ENCODE results near the gene TTC17. TPM values are rescaled to one million over a fixed set of nuclear protein-coding genes. Genes with fewer than 3 reads are reported as not detected.
"Not testable (repeated sequence)": the region's sequence is repeated elsewhere in the genome, so short reads cannot be mapped to it uniquely, and the experiment has no call there.

Gene TTC17
- total RNA-seq, 2 donors from 2014 or later = 49.6 to 60.9 TPM

GRCh38 chr11:43381802-43382201, 23.1 kb downstream of the TTC17 start:
- intact Hi-C loops (cut with DNase I) = no loop called here
- no peak for DNase-seq (ENCODE audit: low spot score)

- intact Hi-C loops (cut with DNase I) = no loop called here
- DNase-seq (ENCODE audit: low spot score) = no peak
Observed at GRCh38 chr11:43382614-43383013, 23.9 kb downstream of the TTC17 start.

- intact Hi-C loops (cut with DNase I) = no loop called here
- DNase-seq (ENCODE audit: low spot score) = no peak
Observed at GRCh38 chr11:43384393-43384792, 25.7 kb downstream of the TTC17 start.

- DNase-seq (ENCODE audit: low spot score) = no peak
- intact Hi-C loops (cut with DNase I) = no loop called here
Observed at GRCh38 chr11:43392713-43393112, 34.0 kb downstream of the TTC17 start.

GRCh38 chr11:43393765-43394355, 35.1 kb downstream of the TTC17 start:
- intact Hi-C loops (cut with DNase I) = no loop called here

GRCh38 chr11:43396617-43397016, 37.9 kb downstream of the TTC17 start:
- intact Hi-C loops (cut with DNase I) = no loop called here
- DNase-seq (ENCODE audit: low spot score) = no peak

More at GRCh38 chr11:43393765-43394355, 35.1 kb downstream of the TTC17 start:
- no peak for DNase-seq (ENCODE audit: low spot score)

- intact Hi-C loops (cut with DNase I) = no loop called here
- DNase-seq (ENCODE audit: low spot score) = no peak
Observed at GRCh38 chr11:43397251-43397650, 38.5 kb downstream of the TTC17 start.

GRCh38 chr11:43399983-43400630, 41.4 kb downstream of the TTC17 start:
- intact Hi-C loops (cut with DNase I) = no loop called here
- DNase-seq (ENCODE audit: low spot score) = no peak

- intact Hi-C loops (cut with DNase I) = no loop called here
- no peak for DNase-seq (ENCODE audit: low spot score)
Observed at GRCh38 chr11:43401252-43401651, 42.5 kb downstream of the TTC17 start.

GRCh38 chr11:43401811-43402210, 43.1 kb downstream of the TTC17 start:
- intact Hi-C loops (cut with DNase I); DNase-seq (ENCODE audit: low spot score): not testable (repeated sequence)

GRCh38 chr11:43403357-43404231, 44.9 kb downstream of the TTC17 start:
- no peak for DNase-seq (ENCODE audit: low spot score)
- intact Hi-C loops (cut with DNase I) = no loop called here

GRCh38 chr11:43404406-43404805, 45.7 kb downstream of the TTC17 start:
- DNase-seq (ENCODE audit: low spot score) = no peak
- intact Hi-C loops (cut with DNase I) = no loop called here

- no peak for DNase-seq (ENCODE audit: low spot score)
- intact Hi-C loops (cut with DNase I) = no loop called here
Observed at GRCh38 chr11:43404836-43405479, 46.2 kb downstream of the TTC17 start.

GRCh38 chr11:43408277-43408676, 49.6 kb downstream of the TTC17 start:
- intact Hi-C loops (cut with DNase I) = no loop called here
- no peak for DNase-seq (ENCODE audit: low spot score)

- intact Hi-C loops (cut with DNase I) = no loop called here
Observed at GRCh38 chr11:43410394-43410793, 51.7 kb downstream of the TTC17 start.

GRCh38 chr11:43418197-43418596, 59.5 kb downstream of the TTC17 start:
- intact Hi-C loops (cut with DNase I) = no loop called here
- no peak for DNase-seq (ENCODE audit: low spot score)

More at GRCh38 chr11:43410394-43410793, 51.7 kb downstream of the TTC17 start:
- DNase-seq (ENCODE audit: low spot score) = no peak

GRCh38 chr11:43419460-43419859, 60.7 kb downstream of the TTC17 start:
- intact Hi-C loops (cut with DNase I) = no loop called here
- no peak for DNase-seq (ENCODE audit: low spot score)

- intact Hi-C loops (cut with DNase I) = no loop called here
- DNase-seq (ENCODE audit: low spot score) = no peak
Observed at GRCh38 chr11:43427971-43428370, 69.3 kb downstream of the TTC17 start.

- DNase-seq (ENCODE audit: low spot score); intact Hi-C loops (cut with DNase I): not testable (repeated sequence)
Observed at GRCh38 chr11:43430916-43431315, 72.2 kb downstream of the TTC17 start.

GRCh38 chr11:43434893-43435292, 76.2 kb downstream of the TTC17 start:
- DNase-seq (ENCODE audit: low spot score) = no peak
- intact Hi-C loops (cut with DNase I) = no loop called here

Data from posterior vena cava (tissue), 2 donors.